ENCODE measurements around the gene SULT1A2.
"Not testable (repeated sequence)": the region's sequence is repeated elsewhere in the genome, so short reads cannot be mapped to it uniquely, and the experiment has no call there.

SULT1A2 gene

GRCh38 chr16:28620316-28620715 is 23.5 kb upstream of the SULT1A2 start:
- not testable (repeated sequence) for H3K4me1 ChIP-seq (ENCODE audit: control insufficient read depth, insufficient read depth, low read length); H3K27me3 ChIP-seq (ENCODE audit: control insufficient read depth, insufficient read depth, low read length, poor library complexity, severe bottlenecking); H3K27ac ChIP-seq (ENCODE audit: insufficient read depth, low read depth, low read length, poor library complexity, severe bottlenecking); H3K36me3 ChIP-seq (ENCODE audit: control insufficient read depth, insufficient read depth, low read length); H3K4me3 ChIP-seq (ENCODE audit: insufficient read depth, low read depth, low read length); H3K9me3 ChIP-seq (ENCODE audit: control insufficient read depth, low read length)
- 96% methylated on average over 1 of the region's 1 CpG for WGBS, 2 experiments

GRCh38 chr16:28617874-28618273 is 21.0 kb upstream of the SULT1A2 start:
- Histone ChIP-seq H3K9me3 (ENCODE audit: control insufficient read depth, low read length) (no peaks in the 10 kb centered on the region), H3K4me3 (ENCODE audit: insufficient read depth, low read depth, low read length) (no peak overlapping the region), H3K4me1 (ENCODE audit: control insufficient read depth, insufficient read depth, low read length) (peaks cover 8% of the 10 kb centered on the region), H3K27ac (ENCODE audit: insufficient read depth, low read depth, low read length, poor library complexity, severe bottlenecking) (no peak overlapping the region), H3K36me3 (ENCODE audit: control insufficient read depth, insufficient read depth, low read length) (no peaks in the 10 kb centered on the region), H3K27me3 (ENCODE audit: control insufficient read depth, insufficient read depth, low read length, poor library complexity, severe bottlenecking) (no peaks in the 10 kb centered on the region)
- 57 to 58% methylated on average over 4 of the region's 4 CpGs for WGBS, 2 experiments

GRCh38 chr16:28616636-28617035 is 19.8 kb upstream of the SULT1A2 start:
- H3K4me3 ChIP-seq (ENCODE audit: insufficient read depth, low read depth, low read length) = no peak overlapping the region
- H3K9me3 ChIP-seq (ENCODE audit: control insufficient read depth, low read length) = no peaks in the 10 kb centered on the region
- H3K27ac ChIP-seq (ENCODE audit: insufficient read depth, low read depth, low read length, poor library complexity, severe bottlenecking) = no peak overlapping the region
- no peaks in the 10 kb centered on the region for H3K36me3 ChIP-seq (ENCODE audit: control insufficient read depth, insufficient read depth, low read length)
- no peaks in the 10 kb centered on the region for H3K27me3 ChIP-seq (ENCODE audit: control insufficient read depth, insufficient read depth, low read length, poor library complexity, severe bottlenecking)
- peaks cover 6% of the 10 kb centered on the region for H3K4me1 ChIP-seq (ENCODE audit: control insufficient read depth, insufficient read depth, low read length)
- WGBS, 2 experiments = 89 to 93% methylated on average over 7 of the region's 7 CpGs

GRCh38 chr16:28616224-28616577 is 19.4 kb upstream of the SULT1A2 start:
- H3K9me3 ChIP-seq (ENCODE audit: control insufficient read depth, low read length); H3K27ac ChIP-seq (ENCODE audit: insufficient read depth, low read depth, low read length, poor library complexity, severe bottlenecking); H3K27me3 ChIP-seq (ENCODE audit: control insufficient read depth, insufficient read depth, low read length, poor library complexity, severe bottlenecking); H3K36me3 ChIP-seq (ENCODE audit: control insufficient read depth, insufficient read depth, low read length); H3K4me1 ChIP-seq (ENCODE audit: control insufficient read depth, insufficient read depth, low read length); H3K4me3 ChIP-seq (ENCODE audit: insufficient read depth, low read depth, low read length): not testable (repeated sequence)
- WGBS, 2 experiments = 93 to 94% methylated on average over 7 of the region's 7 CpGs

GRCh38 chr16:28615486-28616223 is 18.8 kb upstream of the SULT1A2 start:
- not testable (repeated sequence) for H3K9me3 ChIP-seq (ENCODE audit: control insufficient read depth, low read length); H3K4me3 ChIP-seq (ENCODE audit: insufficient read depth, low read depth, low read length); H3K36me3 ChIP-seq (ENCODE audit: control insufficient read depth, insufficient read depth, low read length); H3K27ac ChIP-seq (ENCODE audit: insufficient read depth, low read depth, low read length, poor library complexity, severe bottlenecking); H3K4me1 ChIP-seq (ENCODE audit: control insufficient read depth, insufficient read depth, low read length); H3K27me3 ChIP-seq (ENCODE audit: control insufficient read depth, insufficient read depth, low read length, poor library complexity, severe bottlenecking)
- WGBS, 2 experiments = 60 to 62% methylated on average over 13 to 14 of the region's 24 CpGs

GRCh38 chr16:28614561-28614960 is 17.7 kb upstream of the SULT1A2 start:
- H3K4me1 ChIP-seq (ENCODE audit: control insufficient read depth, insufficient read depth, low read length); H3K27ac ChIP-seq (ENCODE audit: insufficient read depth, low read depth, low read length, poor library complexity, severe bottlenecking); H3K36me3 ChIP-seq (ENCODE audit: control insufficient read depth, insufficient read depth, low read length); H3K4me3 ChIP-seq (ENCODE audit: insufficient read depth, low read depth, low read length); H3K9me3 ChIP-seq (ENCODE audit: control insufficient read depth, low read length); H3K27me3 ChIP-seq (ENCODE audit: control insufficient read depth, insufficient read depth, low read length, poor library complexity, severe bottlenecking): not testable (repeated sequence)
- 88 to 94% methylated on average over 5 to 6 of the region's 16 CpGs for WGBS, 2 experiments

GRCh38 chr16:28613912-28614311 is 17.1 kb upstream of the SULT1A2 start:
- H3K27ac ChIP-seq (ENCODE audit: insufficient read depth, low read depth, low read length, poor library complexity, severe bottlenecking); H3K27me3 ChIP-seq (ENCODE audit: control insufficient read depth, insufficient read depth, low read length, poor library complexity, severe bottlenecking); H3K4me1 ChIP-seq (ENCODE audit: control insufficient read depth, insufficient read depth, low read length); H3K9me3 ChIP-seq (ENCODE audit: control insufficient read depth, low read length); H3K36me3 ChIP-seq (ENCODE audit: control insufficient read depth, insufficient read depth, low read length); H3K4me3 ChIP-seq (ENCODE audit: insufficient read depth, low read depth, low read length): not testable (repeated sequence)
- no CpG with 5 or more reads among the region's 26 CpGs for WGBS, 2 experiments

- not testable (repeated sequence) for H3K4me1 ChIP-seq (ENCODE audit: control insufficient read depth, insufficient read depth, low read length); H3K27me3 ChIP-seq (ENCODE audit: control insufficient read depth, insufficient read depth, low read length, poor library complexity, severe bottlenecking); H3K9me3 ChIP-seq (ENCODE audit: control insufficient read depth, low read length); H3K36me3 ChIP-seq (ENCODE audit: control insufficient read depth, insufficient read depth, low read length); H3K4me3 ChIP-seq (ENCODE audit: insufficient read depth, low read depth, low read length); H3K27ac ChIP-seq (ENCODE audit: insufficient read depth, low read depth, low read length, poor library complexity, severe bottlenecking)
- WGBS, 2 experiments = no CpG with 5 or more reads among the region's 17 CpGs
Measured at GRCh38 chr16:28612359-28613280, 15.8 kb upstream of the SULT1A2 start.

- no peak overlapping the region for H3K4me3 ChIP-seq (ENCODE audit: insufficient read depth, low read depth, low read length)
- 89 to 91% methylated on average over 10 of the region's 10 CpGs for WGBS, 2 experiments
- H3K27ac ChIP-seq (ENCODE audit: insufficient read depth, low read depth, low read length, poor library complexity, severe bottlenecking) = no peak overlapping the region
- no peaks in the 10 kb centered on the region for H3K4me1 ChIP-seq (ENCODE audit: control insufficient read depth, insufficient read depth, low read length)
- no peaks in the 10 kb centered on the region for H3K36me3 ChIP-seq (ENCODE audit: control insufficient read depth, insufficient read depth, low read length)
- H3K9me3 ChIP-seq (ENCODE audit: control insufficient read depth, low read length) = no peaks in the 10 kb centered on the region
- no peaks in the 10 kb centered on the region for H3K27me3 ChIP-seq (ENCODE audit: control insufficient read depth, insufficient read depth, low read length, poor library complexity, severe bottlenecking)
Measured at GRCh38 chr16:28610595-28611191, 13.8 kb upstream of the SULT1A2 start.
